HEK293 (cell line): Measurements from ENCODE around the gene DCUN1D2.
"Not testable (repeated sequence)": the region's sequence is repeated elsewhere in the genome, so short reads cannot be mapped to it uniquely, and the experiment has no call there.

Experiments
- CTCF ChIA-PET: fragments of 350-600 bp; formaldehyde crosslinking; extraction: SDS; loops from one replicate; lab custom pipeline; 2021; ENCODE audit warnings: antibody characterized with exemption; lab: Yijun Ruan, JAX
- POLR2A ChIA-PET: fragments of 300-600 bp; formaldehyde crosslinking; extraction: SDS; loops from one replicate; lab custom pipeline; 2020; ENCODE audit warnings: antibody characterized with exemption, inconsistent platforms; lab: Yijun Ruan, JAX
- H3K27ac ChIP-seq: fragments of 200-500 bp; sonication (Bioruptor generic); 2 replicates; pipeline ENCODE4 v1.5.1; 2014; ENCODE audit warnings: low read depth, low read length, control low read depth, inconsistent platforms; ENCODE audit errors: extremely low read depth
- H3K36me3 ChIP-seq, 2 experiments: fragments of 200-500 bp in 1 of 2; sonication (Bioruptor generic) in 1 of 2; 1 replicate in 1 of 2; 2 replicates in 1 of 2; pipeline ENCODE4 v1.5.1; 2014 to 2017; ENCODE audit warnings: inconsistent platforms in 2 of 2, low read length in 2 of 2; ENCODE audit not compliant: control insufficient read depth in 2 of 2, insufficient read depth in 1 of 2
- H3K4me1 ChIP-seq: fragments of 200-500 bp; sonication (Bioruptor generic); 2 replicates; pipeline ENCODE4 v1.5.1; 2014; ENCODE audit warnings: mild to moderate bottlenecking, low read length, inconsistent platforms; ENCODE audit not compliant: control insufficient read depth, insufficient read depth
- H3K4me3 ChIP-seq: 2 replicates; pipeline ENCODE4 v1.5.1; 2011; ENCODE audit warnings: low read depth, mild to moderate bottlenecking, control low read depth, low read length, moderate library complexity
- H3K9me3 ChIP-seq: fragments of 200-500 bp; sonication (Bioruptor generic); 2 replicates; pipeline ENCODE4 v1.5.1; 2014; ENCODE audit warnings: low read depth, low read length, inconsistent platforms; ENCODE audit not compliant: control insufficient read depth, insufficient read depth
- IKZF3 ChIP-seq: fragments of 450-650 bp; IDR thresholded peaks from 2 replicates; pipeline ENCODE4 v1.5.0; 2018; ENCODE audit warnings: missing biosample characterization, mild to moderate bottlenecking, missing genetic modification characterization, moderate library complexity
- KLF17 ChIP-seq: fragments of 450-650 bp; formaldehyde crosslinking; IDR thresholded peaks from 2 replicates; pipeline ENCODE4 v1.5.1; 2016; ENCODE audit warnings: missing biosample characterization, missing genetic modification characterization
- ZBTB17 ChIP-seq: fragments of 450-650 bp; formaldehyde crosslinking; IDR thresholded peaks from 2 replicates; pipeline ENCODE4 v1.5.1; 2016; ENCODE audit warnings: missing biosample characterization, missing genetic modification characterization
- ZEB2 ChIP-seq: fragments of 450-650 bp; formaldehyde crosslinking; IDR thresholded peaks from 2 replicates; pipeline ENCODE4 v1.5.1; 2016; ENCODE audit warnings: missing biosample characterization, missing genetic modification characterization
- ZNF10 ChIP-seq: fragments of 450-650 bp; formaldehyde crosslinking; IDR thresholded peaks from 2 replicates; pipeline ENCODE4 v1.5.1; 2017; ENCODE audit warnings: missing biosample characterization, missing genetic modification characterization
- ZNF133 ChIP-seq: fragments of 450-650 bp; formaldehyde crosslinking; IDR thresholded peaks from 2 replicates; pipeline ENCODE4 v1.5.1; 2016; ENCODE audit warnings: missing biosample characterization, missing genetic modification characterization
- ZNF239 ChIP-seq: fragments of 450-650 bp; formaldehyde crosslinking; IDR thresholded peaks from 2 replicates; pipeline ENCODE4 v1.5.1; 2016; ENCODE audit warnings: missing biosample characterization, missing genetic modification characterization
- ZNF292 ChIP-seq: fragments of 450-650 bp; formaldehyde crosslinking; IDR thresholded peaks from 2 replicates; pipeline ENCODE4 v1.5.1; 2016; ENCODE audit warnings: low read depth, missing biosample characterization, missing genetic modification characterization, borderline replicate concordance
- ZNF302 ChIP-seq: fragments of 450-650 bp; formaldehyde crosslinking; IDR thresholded peaks from 2 replicates; pipeline ENCODE4 v1.5.1; 2016; ENCODE audit warnings: missing biosample characterization, missing genetic modification characterization, low read depth
- ZNF335 ChIP-seq: fragments of 450-650 bp; formaldehyde crosslinking; conservative IDR thresholded peaks from 2 replicates; pipeline ENCODE4 v1.5.1; 2016; ENCODE audit warnings: missing biosample characterization, missing genetic modification characterization
- ZNF521 ChIP-seq: fragments of 450-650 bp; formaldehyde crosslinking; IDR thresholded peaks from 2 replicates; pipeline ENCODE4 v1.5.1; 2017; ENCODE audit warnings: missing biosample characterization, mild to moderate bottlenecking, missing genetic modification characterization
- ZNF529 ChIP-seq: fragments of 450-650 bp; formaldehyde crosslinking; IDR thresholded peaks from 2 replicates; pipeline ENCODE4 v1.5.1; 2017; ENCODE audit warnings: missing genetic modification characterization, missing biosample characterization; ENCODE audit not compliant: insufficient replicate concordance
- ZNF555 ChIP-seq: fragments of 450-650 bp; formaldehyde crosslinking; conservative IDR thresholded peaks from 2 replicates; pipeline ENCODE4 v1.5.1; 2017; ENCODE audit warnings: missing biosample characterization, mild to moderate bottlenecking, missing genetic modification characterization, inconsistent platforms
- ZNF558 ChIP-seq: fragments of 450-650 bp; formaldehyde crosslinking; IDR thresholded peaks from 2 replicates; pipeline ENCODE4 v1.5.1; 2016; ENCODE audit warnings: missing biosample characterization, missing genetic modification characterization
- ZNF600 ChIP-seq: fragments of 450-650 bp; formaldehyde crosslinking; IDR thresholded peaks from 2 replicates; pipeline ENCODE4 v1.5.1; 2016; ENCODE audit warnings: missing biosample characterization, missing genetic modification characterization
- ZNF621 ChIP-seq: fragments of 450-650 bp; formaldehyde crosslinking; IDR thresholded peaks from 2 replicates; pipeline ENCODE4 v1.5.1; 2017; ENCODE audit warnings: missing biosample characterization, missing genetic modification characterization
- ZNF830 ChIP-seq: fragments of 450-650 bp; IDR thresholded peaks from 2 replicates; pipeline ENCODE4 v1.5.0; 2018; ENCODE audit warnings: missing biosample characterization, missing genetic modification characterization, low read depth, mild to moderate bottlenecking, moderate library complexity
- ZSCAN4 ChIP-seq: fragments of 450-650 bp; formaldehyde crosslinking; IDR thresholded peaks from 2 replicates; pipeline ENCODE4 v1.5.1; 2017; ENCODE audit warnings: missing biosample characterization, missing genetic modification characterization

Gene DCUN1D2

GRCh38 chr13:113441661-113442060 lies 48.9 kb downstream of the DCUN1D2 start:
- ChIA-PET CTCF (no interaction called here), POLR2A (no interaction called here)
- no peaks in the 10 kb centered on the region for H3K4me1 ChIP-seq
- peaks cover 0 to 17% of the 10 kb centered on the region in 2 experiments; a peak in 2 of 3 replicates for H3K36me3 ChIP-seq
- H3K4me3 ChIP-seq = no peak overlapping the region
- no peaks in the 10 kb centered on the region for H3K9me3 ChIP-seq
- TF ChIP-seq ZNF133 = no peak
- TF ChIP-seq ZNF521 (tag by site-specific recombination) = no peak
- no peak for TF ChIP-seq ZNF558
- no peak for TF ChIP-seq ZNF292
- no peak for TF ChIP-seq ZSCAN4
- no peak for TF ChIP-seq ZNF830 (tag by site-specific recombination)
- TF ChIP-seq ZNF302 = no peak
- H3K27ac ChIP-seq = no peak overlapping the region

GRCh38 chr13:113437408-113438010 lies 53.0 kb downstream of the DCUN1D2 start:
- CTCF ChIA-PET = no interaction called here
- Histone ChIP-seq H3K4me1 (no peaks in the 10 kb centered on the region), H3K9me3 (no peaks in the 10 kb centered on the region), H3K36me3 (peaks cover 0 to 7% of the 10 kb centered on the region in 2 experiments; a peak in 1 of 3 replicates), H3K4me3 (no peak overlapping the region), H3K27ac (no peak overlapping the region)
- POLR2A ChIA-PET = no interaction called here
- TF ChIP-seq ZEB2 (tag by site-specific recombination) (peak; percentile 41), ZBTB17 (tag by site-specific recombination) (peak; percentile 48), ZNF335 (tag by site-specific recombination) (no peak), KLF17 (no peak), ZNF600 (peak; percentile 63), ZNF555 (tag by site-specific recombination) (no peak), ZNF10 (tag by site-specific recombination) (no peak), ZNF529 (tag by site-specific recombination) (no peak), IKZF3 (no peak), ZNF621 (tag by site-specific recombination) (no peak), ZNF239 (tag by site-specific recombination) (no peak)

GRCh38 chr13:113436866-113437265 lies 53.6 kb downstream of the DCUN1D2 start:
- H3K36me3 ChIP-seq, H3K27ac ChIP-seq, CTCF ChIA-PET, H3K9me3 ChIP-seq, H3K4me3 ChIP-seq, H3K4me1 ChIP-seq, POLR2A ChIA-PET: not testable (repeated sequence)

- CTCF ChIA-PET, H3K4me3 ChIP-seq, H3K36me3 ChIP-seq, H3K9me3 ChIP-seq, H3K4me1 ChIP-seq, H3K27ac ChIP-seq, POLR2A ChIA-PET: not testable (repeated sequence)
Observed at GRCh38 chr13:113435907-113436306, 54.6 kb downstream of the DCUN1D2 start.
